Suprapubic skin (tissue), 4 donors: Measurements from ENCODE around the gene PRAMEF20. TPM values are rescaled to one million over a fixed set of nuclear protein-coding genes. Genes with fewer than 3 reads are reported as not detected.

Experiments
- DNase-seq, 2 donors: peaks; one replicate each; pipeline ENCODE4 v3.0.0-alpha.2; 2019; ENCODE audit warnings: low spot score in 2 of 2
- H3K27ac ChIP-seq: fragments of 200-600 bp; sonication (generic); one replicate; pipeline ENCODE4 v1.5.1; 2019
- H3K27me3 ChIP-seq: fragments of 200-600 bp; sonication (generic); one replicate; pipeline ENCODE4 v1.5.1; 2019
- H3K36me3 ChIP-seq: fragments of 200-600 bp; sonication (generic); one replicate; pipeline ENCODE4 v1.5.1; 2019
- H3K4me1 ChIP-seq: fragments of 200-600 bp; sonication (generic); one replicate; pipeline ENCODE4 v1.5.1; 2019
- H3K4me3 ChIP-seq: fragments of 200-600 bp; sonication (generic); one replicate; pipeline ENCODE4 v1.5.1; 2019; ENCODE audit warnings: mild to moderate bottlenecking
- H3K9me3 ChIP-seq: fragments of 200-600 bp; sonication (generic); one replicate; pipeline ENCODE4 v1.5.1; 2019
- EP300 ChIP-seq: sonication (generic); formaldehyde crosslinking; IDR thresholded peaks from one replicate; pipeline ENCODE4 v1.6.1; 2017; ENCODE audit warnings: antibody characterized with exemption
- POLR2A ChIP-seq, 2 donors: fragments of 450-650 bp; IDR thresholded peaks; one replicate each; pipeline ENCODE4 v1.6.1; 2017; ENCODE audit warnings: antibody characterized with exemption in 2 of 2, mild to moderate bottlenecking in 2 of 2, moderate library complexity in 2 of 2
- POLR2AphosphoS5 ChIP-seq, 3 donors: sonication (generic); formaldehyde crosslinking; IDR thresholded peaks; one replicate each; pipeline ENCODE4 v1.6.1; 2017; ENCODE audit warnings: antibody characterized with exemption in 3 of 3
- WGBS: methylation state at CpG from one replicate; pipeline ENCODE4 v1.1.5; 2018; 5-methylcytosine and 5-hydroxymethylcytosine counted together
- total RNA-seq, 4 donors: library from RNA; depleted of rRNA; stranded (reverse); fragments of >200 nt; gene quantifications; one replicate each; pipeline ENCODE4 v1.1.0, GENCODE V29; 2016
- TF ChIP-seq, protein P1 (sequence below), 2 donors: fragments of 200-600 bp in 1 of 2; fragments of 450-650 bp in 1 of 2; sonication (generic) in 1 of 2; IDR thresholded peaks; one replicate each; pipeline ENCODE4 v1.5.1; 2016 to 2019; ENCODE audit warnings: antibody characterized with exemption in 2 of 2, mild to moderate bottlenecking in 1 of 2, moderate library complexity in 1 of 2

PRAMEF20 gene
- total RNA-seq, 4 donors from 2014 or later: not detected

- H3K4me3 ChIP-seq: no peak overlapping the region
- no peak for DNase-seq
- no peaks in the 10 kb centered on the region for H3K4me1 ChIP-seq
- H3K9me3 ChIP-seq: no peaks in the 10 kb centered on the region
- TF ChIP-seq EP300 (no peak), POLR2A (IDR thresholded peaks at IDR 0.05) (no peak), POLR2AphosphoS5 (IDR thresholded peaks at IDR 0.05) (no peak)
- TF ChIP-seq, protein P1, sequence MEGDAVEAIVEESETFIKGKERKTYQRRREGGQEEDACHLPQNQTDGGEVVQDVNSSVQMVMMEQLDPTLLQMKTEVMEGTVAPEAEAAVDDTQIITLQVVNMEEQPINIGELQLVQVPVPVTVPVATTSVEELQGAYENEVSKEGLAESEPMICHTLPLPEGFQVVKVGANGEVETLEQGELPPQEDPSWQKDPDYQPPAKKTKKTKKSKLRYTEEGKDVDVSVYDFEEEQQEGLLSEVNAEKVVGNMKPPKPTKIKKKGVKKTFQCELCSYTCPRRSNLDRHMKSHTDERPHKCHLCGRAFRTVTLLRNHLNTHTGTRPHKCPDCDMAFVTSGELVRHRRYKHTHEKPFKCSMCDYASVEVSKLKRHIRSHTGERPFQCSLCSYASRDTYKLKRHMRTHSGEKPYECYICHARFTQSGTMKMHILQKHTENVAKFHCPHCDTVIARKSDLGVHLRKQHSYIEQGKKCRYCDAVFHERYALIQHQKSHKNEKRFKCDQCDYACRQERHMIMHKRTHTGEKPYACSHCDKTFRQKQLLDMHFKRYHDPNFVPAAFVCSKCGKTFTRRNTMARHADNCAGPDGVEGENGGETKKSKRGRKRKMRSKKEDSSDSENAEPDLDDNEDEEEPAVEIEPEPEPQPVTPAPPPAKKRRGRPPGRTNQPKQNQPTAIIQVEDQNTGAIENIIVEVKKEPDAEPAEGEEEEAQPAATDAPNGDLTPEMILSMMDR (IDR thresholded peaks at IDR 0.05): no peak
- 47% methylated on average over 10 of the region's 10 CpGs for WGBS
- no peaks in the 10 kb centered on the region for H3K36me3 ChIP-seq
- peaks cover 3% of the 10 kb centered on the region for H3K27me3 ChIP-seq
- H3K27ac ChIP-seq: no peak overlapping the region
These were observed 33.2 kb downstream of the PRAMEF20 start for GRCh38 chr1:13443335-13443979.

DNA sequence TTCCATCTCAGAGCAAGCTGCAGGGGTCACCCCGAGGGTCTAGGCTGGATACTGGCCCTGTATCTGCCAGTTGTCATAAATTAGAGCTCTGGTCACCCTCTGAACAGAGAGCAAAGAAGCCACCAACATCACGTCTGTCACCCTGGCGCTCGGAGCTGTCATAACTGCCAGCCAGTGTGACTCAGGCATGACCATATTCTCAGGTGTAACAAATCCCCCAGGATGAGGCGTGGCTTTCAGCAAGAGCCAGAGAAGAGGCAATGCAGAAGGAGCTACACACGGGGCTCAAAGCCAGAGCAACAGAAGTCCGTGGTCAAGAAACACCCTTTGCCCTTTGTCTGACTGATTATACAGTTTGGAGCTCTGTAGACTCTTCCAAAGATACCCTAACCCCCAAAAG is 40.0 kb downstream of the PRAMEF20 start:
- peaks cover 7% of the 10 kb centered on the region for H3K27me3 ChIP-seq
- TF ChIP-seq, protein P1 (IDR thresholded peaks at IDR 0.05): no peak
- TF ChIP-seq EP300 (no peak), POLR2AphosphoS5 (IDR thresholded peaks at IDR 0.05) (no peak), POLR2A (IDR thresholded peaks at IDR 0.05) (no peak)
- H3K27ac ChIP-seq: no peak overlapping the region
- H3K4me1 ChIP-seq: peaks cover 3% of the 10 kb centered on the region
- no peaks in the 10 kb centered on the region for H3K36me3 ChIP-seq
- no peak overlapping the region for H3K4me3 ChIP-seq
- no peaks in the 10 kb centered on the region for H3K9me3 ChIP-seq
- no peak for DNase-seq
- 39% methylated on average over 6 of the region's 7 CpGs for WGBS

GRCh38 chr1:13451399-13451965 is 41.2 kb downstream of the PRAMEF20 start:
- Histone ChIP-seq H3K4me3 (no peak overlapping the region), H3K27ac (no peak overlapping the region), H3K27me3 (peaks cover 20% of the 10 kb centered on the region), H3K4me1 (peaks cover 3% of the 10 kb centered on the region), H3K9me3 (no peaks in the 10 kb centered on the region), H3K36me3 (no peaks in the 10 kb centered on the region)
- DNase-seq: no peak
- TF ChIP-seq POLR2A (IDR thresholded peaks at IDR 0.05) (no peak), POLR2AphosphoS5 (IDR thresholded peaks at IDR 0.05) (no peak), EP300 (no peak)
- TF ChIP-seq, protein P1 (IDR thresholded peaks at IDR 0.05): no peak
- WGBS: 35% methylated on average over 6 of the region's 6 CpGs

DNA sequence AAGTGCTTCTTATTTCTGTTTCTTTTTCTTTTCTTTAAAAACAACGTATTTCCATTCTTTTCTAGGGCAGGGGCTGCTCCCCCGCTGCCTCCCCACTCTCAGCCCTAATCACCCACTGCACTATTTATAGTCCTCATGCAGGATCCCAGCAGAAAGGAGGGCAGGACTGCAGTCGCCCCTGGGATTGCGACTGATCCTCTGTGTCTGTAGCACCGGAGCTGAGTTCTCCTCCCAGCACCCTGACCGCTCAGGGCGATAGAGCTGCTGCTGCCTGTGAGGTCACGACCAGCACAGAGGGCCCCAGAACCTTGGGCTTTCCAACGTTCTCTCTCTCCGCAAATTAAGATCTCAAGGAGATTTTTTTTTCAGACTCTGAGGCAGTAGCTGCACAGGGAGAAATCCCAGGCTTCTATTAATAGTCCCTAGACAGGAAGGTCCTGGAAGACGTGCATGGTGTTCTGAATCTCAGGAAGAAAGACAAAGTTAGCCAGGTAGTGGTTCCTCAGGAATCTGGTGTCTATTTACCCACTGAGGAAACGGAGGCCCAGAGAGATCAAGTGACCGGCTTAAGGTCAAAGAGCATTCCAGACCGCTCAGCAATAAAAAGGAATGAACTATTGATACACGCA is 46.8 kb downstream of the PRAMEF20 start:
- TF ChIP-seq POLR2AphosphoS5 (IDR thresholded peaks at IDR 0.05) (no peak), POLR2A (IDR thresholded peaks at IDR 0.05) (no peak), EP300 (no peak)
- TF ChIP-seq, protein P1 (IDR thresholded peaks at IDR 0.05): no peak
- Histone ChIP-seq H3K36me3 (no peaks in the 10 kb centered on the region), H3K27me3 (peaks cover 38% of the 10 kb centered on the region), H3K4me3 (no peak overlapping the region), H3K4me1 (no peaks in the 10 kb centered on the region), H3K27ac (no peak overlapping the region), H3K9me3 (no peaks in the 10 kb centered on the region)
- DNase-seq: no peak
- WGBS: 67% methylated on average over 15 of the region's 15 CpGs

DNA sequence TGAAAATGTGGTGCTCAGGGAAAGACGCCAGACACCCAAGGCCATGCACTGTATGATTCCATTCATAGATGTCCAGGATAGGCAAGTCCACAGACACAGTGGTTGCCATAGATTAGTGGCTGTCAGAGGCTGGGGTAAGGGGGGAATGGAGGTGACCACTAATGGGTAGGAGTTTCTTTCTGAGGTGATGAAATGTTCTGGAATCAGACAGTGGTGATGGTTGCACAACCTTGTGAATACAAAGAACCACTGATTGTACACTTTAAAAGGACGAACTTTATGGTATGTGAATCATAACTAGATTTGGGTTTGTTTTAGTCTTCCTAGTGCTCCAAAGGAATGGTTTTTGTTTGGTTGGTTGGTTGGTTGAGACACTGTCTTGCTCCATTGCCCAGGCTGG is 51.7 kb downstream of the PRAMEF20 start:
- DNase-seq: no peak
- Histone ChIP-seq H3K4me3 (no peak overlapping the region), H3K27me3 (peaks cover 13% of the 10 kb centered on the region), H3K9me3 (no peaks in the 10 kb centered on the region), H3K36me3 (no peaks in the 10 kb centered on the region), H3K4me1 (no peaks in the 10 kb centered on the region), H3K27ac (no peak overlapping the region)
- no peak for TF ChIP-seq POLR2AphosphoS5 (IDR thresholded peaks at IDR 0.05)
- no peak for TF ChIP-seq EP300
- TF ChIP-seq, protein P1 (IDR thresholded peaks at IDR 0.05): no peak
- TF ChIP-seq POLR2A (IDR thresholded peaks at IDR 0.05): no peak
- WGBS: 77% methylated on average over 2 of the region's 2 CpGs
